HG03039 (cell line): ENCODE data around the gene S100A13.
"Not testable (repeated sequence)": the region's sequence is repeated elsewhere in the genome, so short reads cannot be mapped to it uniquely, and the experiment has no call there.

ENCODE experiments used
- ATAC-seq: cut with Tn5 transposase; IDR thresholded peaks from one replicate; pipeline ENCODE4 v1.9.1; 2021; ENCODE audit warnings: mild to moderate bottlenecking, moderate library complexity; ENCODE audit not compliant: unreplicated experiment

The S100A13 gene

GRCh38 chr1:153626904-153627714 is at the start of gene S100A13:
Gene S100A13, minus strand, starts transcription at chr1:153627505. Its CDS starts 1,033 bp downstream, at chr1:153626472.
- ATAC-seq = no peak

DNA sequence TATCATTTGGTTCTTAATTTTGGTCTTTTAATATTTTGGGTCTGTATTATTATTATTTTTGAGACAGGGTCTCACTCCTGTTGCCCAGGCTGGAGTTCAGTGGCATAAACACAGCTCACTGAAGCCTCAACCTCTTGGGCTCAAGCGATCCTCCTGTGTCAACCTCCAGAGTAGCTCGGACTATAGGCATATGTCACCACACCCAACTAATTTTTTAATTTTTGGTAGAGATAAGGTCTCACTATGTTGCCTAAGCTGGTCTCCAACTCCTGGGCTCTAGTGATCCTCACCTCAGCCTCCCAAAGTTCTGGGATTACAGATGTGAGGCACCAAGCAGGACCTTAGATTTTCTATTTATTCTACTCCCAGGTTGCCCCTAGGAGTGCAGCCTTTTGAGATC is 46.2 kb upstream of the S100A13 start:
- ATAC-seq = no peak

GRCh38 chr1:153671628-153672353 is 44.5 kb upstream of the S100A13 start:
- ATAC-seq = peak; percentile 15

GRCh38 chr1:153670859-153671627 is 43.7 kb upstream of the S100A13 start, which contains the start of gene ILF2:
Gene ILF2, minus strand, starts transcription at chr1:153670993. Its CDS starts 71 bp downstream, at chr1:153670922.
- peak; percentile 92 for ATAC-seq

DNA sequence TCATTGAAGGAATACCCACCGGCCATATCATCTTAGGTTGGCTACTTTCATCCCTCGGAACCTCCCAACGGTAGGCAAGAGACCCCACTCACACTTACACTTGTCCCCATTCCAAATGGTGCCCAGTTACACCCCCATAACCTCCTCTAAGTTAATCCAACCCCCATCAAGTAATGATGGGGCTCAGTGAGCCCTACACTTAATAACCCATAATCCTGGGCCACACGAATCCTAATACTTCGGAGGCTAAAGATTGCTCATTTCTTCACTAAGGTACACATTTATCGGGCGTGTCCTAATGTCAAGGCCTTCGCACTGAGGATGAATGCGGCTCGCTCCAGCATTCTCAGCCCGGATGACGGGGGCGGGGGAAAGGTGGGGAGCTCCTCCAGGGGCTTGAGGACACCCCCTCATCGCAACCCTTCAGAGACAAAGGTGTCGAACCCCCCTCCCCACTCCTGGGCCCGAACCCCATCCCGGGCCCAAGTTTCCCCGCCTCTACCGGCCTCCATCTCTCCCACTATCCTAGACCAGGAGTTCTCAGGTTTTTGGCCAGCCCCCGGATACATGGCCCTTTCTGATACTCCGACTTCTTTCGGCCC is 43.1 kb upstream of the S100A13 start:
- no peak for ATAC-seq

GRCh38 chr1:153669606-153670005 is 42.3 kb upstream of the S100A13 start:
- ATAC-seq = no peak

- ATAC-seq = not testable (repeated sequence)
These were observed 41.4 kb upstream of the S100A13 start for GRCh38 chr1:153668672-153669071.

- ATAC-seq = no peak
These were observed 40.1 kb upstream of the S100A13 start for GRCh38 chr1:153667439-153667838.

DNA sequence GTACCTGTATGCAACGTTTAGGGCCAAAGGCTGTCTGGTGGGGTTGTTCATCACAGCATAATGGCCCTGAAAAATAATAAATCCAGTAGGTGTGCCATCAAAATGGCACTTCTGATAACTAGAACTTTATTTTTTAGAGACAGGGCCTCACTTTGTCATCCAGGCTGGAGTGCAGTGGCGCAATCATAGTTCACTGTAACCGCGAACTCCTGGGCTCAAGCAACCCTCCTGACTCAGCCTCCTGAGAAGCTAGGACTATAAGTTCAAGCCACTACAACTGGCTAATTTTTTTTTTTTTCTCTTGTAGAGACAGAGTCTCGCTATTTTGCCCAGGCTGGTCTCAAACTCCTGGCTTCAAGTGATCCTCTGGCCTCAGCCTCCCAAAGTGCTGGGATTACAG is 35.9 kb upstream of the S100A13 start:
- no peak for ATAC-seq

- ATAC-seq = no peak
These were observed 35.0 kb upstream of the S100A13 start for GRCh38 chr1:153662269-153662668.

DNA sequence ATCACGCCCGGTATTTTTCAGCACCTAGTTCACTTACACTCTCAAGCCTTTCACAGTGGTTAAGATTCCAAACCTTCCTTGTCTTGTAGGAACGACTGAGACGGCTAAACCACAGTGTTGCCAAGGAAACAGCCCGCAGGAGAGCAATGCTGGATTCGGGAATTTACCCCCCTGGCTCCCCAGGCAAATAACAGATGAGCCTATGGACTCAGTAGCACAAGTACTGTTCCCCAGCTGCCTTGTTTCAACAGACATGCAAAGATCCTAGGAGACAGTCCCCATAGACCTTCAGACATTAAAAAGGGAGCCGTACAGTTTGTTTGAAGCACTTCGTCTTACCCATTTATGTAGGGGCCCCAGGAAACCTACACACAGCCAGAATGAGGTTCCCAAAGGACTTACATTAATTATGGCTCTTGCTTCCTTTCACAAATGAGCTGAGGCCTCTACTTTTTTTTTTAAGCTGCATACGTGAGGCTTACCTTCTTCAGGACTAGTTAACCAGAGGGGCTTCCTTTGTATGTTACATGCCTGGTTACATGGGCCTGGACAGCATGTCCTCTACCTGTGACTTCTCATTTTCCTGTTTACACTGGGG is 33.9 kb upstream of the S100A13 start:
- no peak for ATAC-seq

- no peak for ATAC-seq
These were observed 32.4 kb upstream of the S100A13 start for GRCh38 chr1:153659656-153660055.

- no peak for ATAC-seq
These were observed 31.9 kb upstream of the S100A13 start for GRCh38 chr1:153659175-153659534.

GRCh38 chr1:153658400-153659174 is 31.3 kb upstream of the S100A13 start, which contains the start of gene SNAPIN:
Gene SNAPIN, plus strand, starts transcription at chr1:153658703. Its CDS starts 41 bp downstream, at chr1:153658744.
- peak; percentile 80 for ATAC-seq

DNA sequence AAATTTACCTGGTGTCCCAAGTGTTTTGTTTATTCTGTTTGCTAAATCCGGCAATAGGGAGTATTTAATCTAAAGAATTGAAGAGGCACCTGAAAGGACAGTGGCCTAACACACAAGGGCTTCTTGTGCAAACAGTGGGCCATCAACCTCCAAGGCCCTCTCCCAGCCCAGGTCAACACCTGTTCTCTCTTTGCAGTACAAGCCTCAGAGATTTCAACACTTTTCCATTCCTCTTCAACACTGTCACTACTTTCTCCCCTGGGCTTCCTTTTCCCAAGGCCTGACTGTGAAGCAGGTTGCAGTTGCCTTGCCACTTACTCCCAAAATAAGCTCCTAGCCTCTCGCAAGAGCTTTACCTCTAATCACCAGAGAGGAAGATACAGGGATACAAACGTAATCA is 28.0 kb upstream of the S100A13 start:
- no peak for ATAC-seq

DNA sequence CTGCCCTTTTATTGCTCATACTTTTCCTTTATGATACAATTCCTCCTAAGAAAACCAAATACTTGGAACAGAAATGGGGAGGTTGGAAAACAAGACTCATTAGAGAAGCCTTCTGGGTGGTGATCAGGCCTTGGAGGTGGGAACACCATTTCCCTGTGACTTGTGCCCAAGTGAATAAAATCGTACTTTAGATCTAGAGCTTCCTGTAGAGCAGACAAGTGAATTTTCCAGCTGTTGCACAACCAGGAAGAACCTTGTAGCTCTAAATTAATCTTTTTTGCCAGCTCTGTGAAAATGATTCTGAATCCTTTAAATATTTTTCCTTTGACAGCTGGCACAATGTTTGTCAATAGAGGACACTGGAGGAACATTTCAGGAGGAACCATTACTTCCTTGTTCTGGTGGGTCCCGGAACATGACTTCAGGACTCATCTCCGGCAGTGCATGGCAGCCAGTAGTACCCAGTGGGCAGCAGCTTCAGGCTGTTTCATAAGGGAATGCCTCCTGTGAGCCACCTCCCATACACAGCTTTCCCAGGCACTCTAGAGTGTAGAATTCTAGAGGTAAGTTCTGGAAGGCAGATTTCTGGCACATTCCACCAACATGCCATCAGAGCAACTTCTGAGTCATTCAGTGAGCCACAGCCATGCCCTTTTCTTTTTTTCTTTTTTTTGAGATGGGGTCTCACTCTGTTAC is 25.6 kb upstream of the S100A13 start:
- ATAC-seq = no peak

DNA sequence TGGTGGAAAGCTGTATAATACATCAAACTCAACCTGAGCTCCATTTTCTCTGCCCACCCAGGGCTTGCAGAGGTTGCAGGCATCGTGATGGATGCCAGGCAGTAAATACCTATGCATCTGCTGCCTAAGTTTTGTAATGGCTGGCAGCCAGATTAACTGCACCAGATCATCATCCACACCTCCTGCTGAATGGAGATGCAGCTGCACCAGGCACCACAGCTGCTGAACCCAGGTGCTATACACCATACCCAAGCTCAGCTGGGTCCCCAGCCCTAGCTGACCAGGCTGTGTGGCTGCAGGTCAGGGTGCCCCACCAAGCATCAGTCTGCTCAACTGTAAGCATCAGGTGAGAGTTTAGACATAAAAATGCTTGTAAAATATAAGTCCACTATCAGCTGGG is 24.5 kb upstream of the S100A13 start:
- no peak for ATAC-seq

- no peak for ATAC-seq
These were observed 22.5 kb upstream of the S100A13 start for GRCh38 chr1:153649863-153650235.
